MM.1S (cell line): ENCODE data around the gene SH3BP2.

Source experiments
- EZH2phosphoT487 ChIP-seq: fragments of 300-600 bp; sonication (generic); IDR thresholded peaks from 2 replicates; pipeline ENCODE4 v1.6.1; 2018; ENCODE audit warnings: antibody characterized with exemption, low read length
- TF ChIP-seq, protein P1 (sequence below): fragments of 300-600 bp; sonication (generic); IDR thresholded peaks from 2 replicates; pipeline ENCODE4 v1.5.1; 2016; ENCODE audit warnings: antibody characterized with exemption, low read length, mixed read lengths

- TF ChIP-seq, protein P1, sequence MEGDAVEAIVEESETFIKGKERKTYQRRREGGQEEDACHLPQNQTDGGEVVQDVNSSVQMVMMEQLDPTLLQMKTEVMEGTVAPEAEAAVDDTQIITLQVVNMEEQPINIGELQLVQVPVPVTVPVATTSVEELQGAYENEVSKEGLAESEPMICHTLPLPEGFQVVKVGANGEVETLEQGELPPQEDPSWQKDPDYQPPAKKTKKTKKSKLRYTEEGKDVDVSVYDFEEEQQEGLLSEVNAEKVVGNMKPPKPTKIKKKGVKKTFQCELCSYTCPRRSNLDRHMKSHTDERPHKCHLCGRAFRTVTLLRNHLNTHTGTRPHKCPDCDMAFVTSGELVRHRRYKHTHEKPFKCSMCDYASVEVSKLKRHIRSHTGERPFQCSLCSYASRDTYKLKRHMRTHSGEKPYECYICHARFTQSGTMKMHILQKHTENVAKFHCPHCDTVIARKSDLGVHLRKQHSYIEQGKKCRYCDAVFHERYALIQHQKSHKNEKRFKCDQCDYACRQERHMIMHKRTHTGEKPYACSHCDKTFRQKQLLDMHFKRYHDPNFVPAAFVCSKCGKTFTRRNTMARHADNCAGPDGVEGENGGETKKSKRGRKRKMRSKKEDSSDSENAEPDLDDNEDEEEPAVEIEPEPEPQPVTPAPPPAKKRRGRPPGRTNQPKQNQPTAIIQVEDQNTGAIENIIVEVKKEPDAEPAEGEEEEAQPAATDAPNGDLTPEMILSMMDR: no peak
- TF ChIP-seq EZH2phosphoT487: no peak
Measured at GRCh38 chr4:2886622-2887021, 93.7 kb downstream of the SH3BP2 start.
